ENCODE measurements around the gene IFNGR2.
A peak's percentile ranks its signal among the peaks of the same experiment; 100 is the strongest.

Gene IFNGR2

GRCh38 chr21:33424214-33424613 is 21.0 kb downstream of the IFNGR2 start:
- intact Hi-C loops (cut with micrococcal nuclease) = no loop called here
- Mint-ChIP-seq H3K27ac (peak overlapping the region; percentile 53), H3K4me3 (no peak overlapping the region), H3K4me1 (ENCODE audit: low read depth) (peaks cover 48% of the 10 kb centered on the region), H3K36me3 (ENCODE audit: low read depth) (peaks cover 100% of the 10 kb centered on the region), H3K27me3 (no peaks in the 10 kb centered on the region), H3K9me3 (no peaks in the 10 kb centered on the region)

GRCh38 chr21:33425825-33426224 is 22.6 kb downstream of the IFNGR2 start:
- intact Hi-C loops (cut with micrococcal nuclease) = no loop called here
- Mint-ChIP-seq H3K27ac (peak overlapping the region; percentile 53), H3K9me3 (no peaks in the 10 kb centered on the region), H3K4me3 (no peak overlapping the region), H3K4me1 (ENCODE audit: low read depth) (peaks cover 41% of the 10 kb centered on the region), H3K36me3 (ENCODE audit: low read depth) (peaks cover 100% of the 10 kb centered on the region), H3K27me3 (no peaks in the 10 kb centered on the region)

GRCh38 chr21:33427051-33427450 is 23.8 kb downstream of the IFNGR2 start:
- H3K4me1 Mint-ChIP-seq (ENCODE audit: low read depth) = peaks cover 51% of the 10 kb centered on the region
- intact Hi-C loops (cut with micrococcal nuclease) = no loop called here
- peaks cover 100% of the 10 kb centered on the region for H3K36me3 Mint-ChIP-seq (ENCODE audit: low read depth)
- no peak overlapping the region for H3K27ac Mint-ChIP-seq
- no peaks in the 10 kb centered on the region for H3K9me3 Mint-ChIP-seq
- H3K27me3 Mint-ChIP-seq = no peaks in the 10 kb centered on the region
- no peak overlapping the region for H3K4me3 Mint-ChIP-seq

- peak overlapping the region; percentile 48 for H3K27ac Mint-ChIP-seq
- H3K4me1 Mint-ChIP-seq (ENCODE audit: low read depth) = peaks cover 67% of the 10 kb centered on the region
- intact Hi-C loops (cut with micrococcal nuclease) = no loop called here
- H3K9me3 Mint-ChIP-seq = no peaks in the 10 kb centered on the region
- H3K4me3 Mint-ChIP-seq = no peak overlapping the region
- no peaks in the 10 kb centered on the region for H3K27me3 Mint-ChIP-seq
- H3K36me3 Mint-ChIP-seq (ENCODE audit: low read depth) = peaks cover 100% of the 10 kb centered on the region
Measured at GRCh38 chr21:33428669-33429068, 25.5 kb downstream of the IFNGR2 start.

GRCh38 chr21:33430858-33431257 is 27.6 kb downstream of the IFNGR2 start:
- intact Hi-C loops (cut with micrococcal nuclease) = no loop called here
- H3K36me3 Mint-ChIP-seq (ENCODE audit: low read depth) = peaks cover 100% of the 10 kb centered on the region
- H3K9me3 Mint-ChIP-seq = no peaks in the 10 kb centered on the region
- peak overlapping the region; percentile 98 for H3K27ac Mint-ChIP-seq
- H3K4me1 Mint-ChIP-seq (ENCODE audit: low read depth) = peaks cover 73% of the 10 kb centered on the region
- H3K4me3 Mint-ChIP-seq = no peak overlapping the region
- no peaks in the 10 kb centered on the region for H3K27me3 Mint-ChIP-seq

GRCh38 chr21:33432496-33432895 is 29.3 kb downstream of the IFNGR2 start:
- Mint-ChIP-seq H3K27ac (peak overlapping the region; percentile 98), H3K9me3 (no peaks in the 10 kb centered on the region), H3K36me3 (ENCODE audit: low read depth) (peaks cover 98% of the 10 kb centered on the region)

GRCh38 chr21:33433001-33433400 is 29.8 kb downstream of the IFNGR2 start:
- Mint-ChIP-seq H3K4me1 (ENCODE audit: low read depth) (peaks cover 65% of the 10 kb centered on the region), H3K27ac (peak overlapping the region; percentile 98), H3K27me3 (no peaks in the 10 kb centered on the region), H3K9me3 (no peaks in the 10 kb centered on the region), H3K4me3 (peak overlapping the region; percentile 4), H3K36me3 (ENCODE audit: low read depth) (peaks cover 98% of the 10 kb centered on the region)
- intact Hi-C loops (cut with micrococcal nuclease) = loop anchor here (1.0 kb wide), 1 partner anchor 32 kb away; no protein-coding TSS in a partner anchor

More at GRCh38 chr21:33432496-33432895, 29.3 kb downstream of the IFNGR2 start:
- H3K4me1 Mint-ChIP-seq (ENCODE audit: low read depth) = peaks cover 70% of the 10 kb centered on the region
- H3K4me3 Mint-ChIP-seq = no peak overlapping the region
- intact Hi-C loops (cut with micrococcal nuclease) = no loop called here
- H3K27me3 Mint-ChIP-seq = no peaks in the 10 kb centered on the region

GRCh38 chr21:33433425-33434114 is 30.4 kb downstream of the IFNGR2 start:
- Mint-ChIP-seq H3K36me3 (ENCODE audit: low read depth) (peaks cover 98% of the 10 kb centered on the region), H3K9me3 (no peaks in the 10 kb centered on the region), H3K27me3 (no peaks in the 10 kb centered on the region), H3K4me3 (peak overlapping the region; percentile 64), H3K27ac (peak overlapping the region; percentile 98), H3K4me1 (ENCODE audit: low read depth) (peaks cover 62% of the 10 kb centered on the region)
- intact Hi-C loops (cut with micrococcal nuclease) = loop anchor here (1.0 kb wide), 1 partner anchor 32 kb away; no protein-coding TSS in a partner anchor

GRCh38 chr21:33434770-33435360 is 31.7 kb downstream of the IFNGR2 start:
- H3K4me1 Mint-ChIP-seq (ENCODE audit: low read depth) = peaks cover 58% of the 10 kb centered on the region
- intact Hi-C loops (cut with micrococcal nuclease) = no loop called here
- H3K4me3 Mint-ChIP-seq = peak overlapping the region; percentile 57
- no peaks in the 10 kb centered on the region for H3K27me3 Mint-ChIP-seq
- H3K9me3 Mint-ChIP-seq = no peaks in the 10 kb centered on the region
- H3K36me3 Mint-ChIP-seq (ENCODE audit: low read depth) = peaks cover 93% of the 10 kb centered on the region
- peak overlapping the region; percentile 98 for H3K27ac Mint-ChIP-seq

- Mint-ChIP-seq H3K27ac (peak overlapping the region; percentile 39), H3K27me3 (no peaks in the 10 kb centered on the region), H3K4me1 (ENCODE audit: low read depth) (peaks cover 60% of the 10 kb centered on the region), H3K36me3 (ENCODE audit: low read depth) (peaks cover 70% of the 10 kb centered on the region), H3K9me3 (no peaks in the 10 kb centered on the region), H3K4me3 (no peak overlapping the region)
- intact Hi-C loops (cut with micrococcal nuclease) = no loop called here
Measured at GRCh38 chr21:33437140-33437539, 33.9 kb downstream of the IFNGR2 start.

GRCh38 chr21:33441489-33442477 is 38.6 kb downstream of the IFNGR2 start:
- Mint-ChIP-seq H3K4me1 (ENCODE audit: low read depth) (peaks cover 38% of the 10 kb centered on the region), H3K9me3 (no peaks in the 10 kb centered on the region)

GRCh38 chr21:33443194-33443593 is 40.0 kb downstream of the IFNGR2 start:
- Mint-ChIP-seq H3K36me3 (ENCODE audit: low read depth) (peaks cover 39% of the 10 kb centered on the region), H3K9me3 (no peaks in the 10 kb centered on the region), H3K4me3 (no peak overlapping the region), H3K4me1 (ENCODE audit: low read depth) (peaks cover 36% of the 10 kb centered on the region), H3K27ac (peak overlapping the region; percentile 42), H3K27me3 (no peaks in the 10 kb centered on the region)
- intact Hi-C loops (cut with micrococcal nuclease) = loop anchor here (10.0 kb wide), 2 partner anchors 198 to 448 kb away; no protein-coding TSS in a partner anchor

More at GRCh38 chr21:33441489-33442477, 38.6 kb downstream of the IFNGR2 start:
- no peaks in the 10 kb centered on the region for H3K27me3 Mint-ChIP-seq
- intact Hi-C loops (cut with micrococcal nuclease) = loop anchor here (10.0 kb wide), 2 partner anchors 197 to 447 kb away; no protein-coding TSS in a partner anchor
- peak overlapping the region; percentile 66 for H3K27ac Mint-ChIP-seq
- peak overlapping the region; percentile 26 for H3K4me3 Mint-ChIP-seq
- peaks cover 48% of the 10 kb centered on the region for H3K36me3 Mint-ChIP-seq (ENCODE audit: low read depth)

- H3K27me3 Mint-ChIP-seq = no peaks in the 10 kb centered on the region
- intact Hi-C loops (cut with micrococcal nuclease) = loop anchor here (2.0 to 10.0 kb wide), 3 partner anchors 200 to 450 kb away; no protein-coding TSS in a partner anchor
- H3K4me1 Mint-ChIP-seq (ENCODE audit: low read depth) = peaks cover 30% of the 10 kb centered on the region
- peak overlapping the region; percentile 42 for H3K27ac Mint-ChIP-seq
- peaks cover 41% of the 10 kb centered on the region for H3K36me3 Mint-ChIP-seq (ENCODE audit: low read depth)
- no peaks in the 10 kb centered on the region for H3K9me3 Mint-ChIP-seq
- H3K4me3 Mint-ChIP-seq = no peak overlapping the region
Measured at GRCh38 chr21:33444499-33444898, 41.3 kb downstream of the IFNGR2 start.

Measured in dendritic cell treated with granulocyte-macrophage colony-stimulating factor and Interleukin-4, amounts not matched to agents 40 ng/mL and 50 ng/mL, for 4 days (primary cell).